ENCODE results near the gene RNF41.
"Not testable (repeated sequence)": the region's sequence is repeated elsewhere in the genome, so short reads cannot be mapped to it uniquely, and the experiment has no call there.

RNF41 gene

GRCh38 chr12:56221232-56221756 lies 428 bp downstream of the RNF41 start:
- in situ Hi-C loops (cut with HindIII; ENCODE audit: low pct_ligation_motif_present, low pct_unique_long_range_greater_than_20kb, low sequenced_read_pairs): no loop called here
- peak; percentile 91 for DNase-seq

- DNase-seq: peak; percentile 62
- in situ Hi-C loops (cut with HindIII; ENCODE audit: low pct_ligation_motif_present, low pct_unique_long_range_greater_than_20kb, low sequenced_read_pairs): no loop called here
Measured at GRCh38 chr12:56220611-56221231, 1.0 kb downstream of the RNF41 start.

GRCh38 chr12:56219840-56220239 lies 1.9 kb downstream of the RNF41 start:
- in situ Hi-C loops (cut with HindIII; ENCODE audit: low pct_ligation_motif_present, low pct_unique_long_range_greater_than_20kb, low sequenced_read_pairs): no loop called here
- no peak for DNase-seq

- in situ Hi-C loops (cut with HindIII; ENCODE audit: low pct_ligation_motif_present, low pct_unique_long_range_greater_than_20kb, low sequenced_read_pairs): no loop called here
Measured at GRCh38 chr12:56216461-56216860, 5.3 kb downstream of the RNF41 start.

GRCh38 chr12:56213878-56214277 lies 7.8 kb downstream of the RNF41 start:
- in situ Hi-C loops (cut with HindIII; ENCODE audit: low pct_ligation_motif_present, low pct_unique_long_range_greater_than_20kb, low sequenced_read_pairs): no loop called here
- no peak for DNase-seq

More at GRCh38 chr12:56216461-56216860, 5.3 kb downstream of the RNF41 start:
- DNase-seq: no peak

- in situ Hi-C loops (cut with HindIII; ENCODE audit: low pct_ligation_motif_present, low pct_unique_long_range_greater_than_20kb, low sequenced_read_pairs): no loop called here
- DNase-seq: no peak
Measured at GRCh38 chr12:56212361-56212760, 9.4 kb downstream of the RNF41 start.

GRCh38 chr12:56208006-56208405 lies 13.7 kb downstream of the RNF41 start:
- no peak for DNase-seq
- in situ Hi-C loops (cut with HindIII; ENCODE audit: low pct_ligation_motif_present, low pct_unique_long_range_greater_than_20kb, low sequenced_read_pairs): no loop called here

GRCh38 chr12:56206452-56207166 lies 15.1 kb downstream of the RNF41 start:
- in situ Hi-C loops (cut with HindIII; ENCODE audit: low pct_ligation_motif_present, low pct_unique_long_range_greater_than_20kb, low sequenced_read_pairs): no loop called here
- peak; percentile 79 for DNase-seq

GRCh38 chr12:56205445-56205844 lies 16.3 kb downstream of the RNF41 start:
- DNase-seq: no peak
- in situ Hi-C loops (cut with HindIII; ENCODE audit: low pct_ligation_motif_present, low pct_unique_long_range_greater_than_20kb, low sequenced_read_pairs): no loop called here

- in situ Hi-C loops (cut with HindIII; ENCODE audit: low pct_ligation_motif_present, low pct_unique_long_range_greater_than_20kb, low sequenced_read_pairs): no loop called here
- DNase-seq: no peak
Measured at GRCh38 chr12:56204275-56204674, 17.4 kb downstream of the RNF41 start.

- in situ Hi-C loops (cut with HindIII; ENCODE audit: low pct_ligation_motif_present, low pct_unique_long_range_greater_than_20kb, low sequenced_read_pairs): no loop called here
- no peak for DNase-seq
Measured at GRCh38 chr12:56202838-56203237, 18.9 kb downstream of the RNF41 start.

GRCh38 chr12:56202366-56202765 lies 19.4 kb downstream of the RNF41 start:
- DNase-seq: no peak
- in situ Hi-C loops (cut with HindIII; ENCODE audit: low pct_ligation_motif_present, low pct_unique_long_range_greater_than_20kb, low sequenced_read_pairs): no loop called here

GRCh38 chr12:56198836-56199235 lies 22.9 kb downstream of the RNF41 start:
- in situ Hi-C loops (cut with HindIII; ENCODE audit: low pct_ligation_motif_present, low pct_unique_long_range_greater_than_20kb, low sequenced_read_pairs): no loop called here
- DNase-seq: no peak

- in situ Hi-C loops (cut with HindIII; ENCODE audit: low pct_ligation_motif_present, low pct_unique_long_range_greater_than_20kb, low sequenced_read_pairs): no loop called here
- no peak for DNase-seq
Measured at GRCh38 chr12:56197921-56198635, 23.6 kb downstream of the RNF41 start.

- DNase-seq: peak; percentile 23
- in situ Hi-C loops (cut with HindIII; ENCODE audit: low pct_ligation_motif_present, low pct_unique_long_range_greater_than_20kb, low sequenced_read_pairs): not testable (repeated sequence)
Measured at GRCh38 chr12:56196818-56197550, 24.7 kb downstream of the RNF41 start.

GRCh38 chr12:56193025-56193578 lies 28.6 kb downstream of the RNF41 start:
- in situ Hi-C loops (cut with HindIII; ENCODE audit: low pct_ligation_motif_present, low pct_unique_long_range_greater_than_20kb, low sequenced_read_pairs): no loop called here
- DNase-seq: peak; percentile 96

GRCh38 chr12:56192582-56192981 lies 29.1 kb downstream of the RNF41 start:
- in situ Hi-C loops (cut with HindIII; ENCODE audit: low pct_ligation_motif_present, low pct_unique_long_range_greater_than_20kb, low sequenced_read_pairs): no loop called here
- DNase-seq: no peak

GRCh38 chr12:56190695-56191155 lies 31.0 kb downstream of the RNF41 start:
- DNase-seq: no peak
- in situ Hi-C loops (cut with HindIII; ENCODE audit: low pct_ligation_motif_present, low pct_unique_long_range_greater_than_20kb, low sequenced_read_pairs): no loop called here

All from ACHN (cell line).